Endothelial cell of umbilical vein (primary cell): ENCODE measurements around the gene TMEM92. TPM values are rescaled to one million over a fixed set of nuclear protein-coding genes. Genes with fewer than 3 reads are reported as not detected.

Source experiments
- BruUV-seq: library from RNA; stranded (reverse); fragments of 400-500 nt; replicated peaks from 2 replicates; lab custom pipeline; 2021; lab: Mats Ljungman, UMichigan
- CTCF ChIA-PET: fragments of 300-600, 350-600 bp; sonication (Branson Sonifier 250); formaldehyde crosslinking; loops from one replicate; lab custom pipeline; 2021; ENCODE audit warnings: antibody characterized with exemption, inconsistent platforms; lab: Charles Lee
- POLR2A ChIA-PET: fragments of 300-600, 350-600 bp; sonication (Branson Sonifier 250); formaldehyde crosslinking; loops from one replicate; lab custom pipeline; 2021; ENCODE audit warnings: antibody characterized with exemption, inconsistent platforms; lab: Charles Lee
- DNase-seq: peaks from one replicate; pipeline ENCODE4 v3.0.0-alpha.2; 2011; ENCODE audit warnings: low read depth, low spot score
- FAIRE-seq: peaks from 2 replicates; lab custom pipeline; 2011; peaks lifted over from hg19 to GRCh38; lab: Jason Lieb, UNC
- H2AFZ ChIP-seq: 2 replicates; pipeline ENCODE4 v1.6.0; 2012; ENCODE audit warnings: low read depth, low read length, control low read depth, inconsistent platforms
- H3K27ac ChIP-seq: 2 replicates; pipeline ENCODE4 v1.5.1; 2011; ENCODE audit warnings: low read depth, mild to moderate bottlenecking, control low read depth, low read length, moderate library complexity; ENCODE audit not compliant: insufficient read depth
- H3K27me3 ChIP-seq, 2 experiments: 2 replicates each; pipeline versions ENCODE4 v1.6.0 to v1.6.1; 2011; ENCODE audit warnings: low read length in 2 of 2, mixed read lengths in 1 of 2; ENCODE audit not compliant: control insufficient read depth in 2 of 2, insufficient read depth in 2 of 2
- H3K36me3 ChIP-seq, 2 experiments: 2 replicates in 1 of 2; 3 replicates in 1 of 2; pipeline ENCODE4 v1.5.1; 2011; ENCODE audit warnings: low read length in 2 of 2, mild to moderate bottlenecking in 1 of 2, moderate library complexity in 1 of 2; ENCODE audit not compliant: control insufficient read depth in 2 of 2, insufficient read depth in 2 of 2; ENCODE audit errors: extremely low read depth in 1 of 2
- H3K4me1 ChIP-seq: 3 replicates; pipeline ENCODE4 v1.5.1; 2011; ENCODE audit warnings: mild to moderate bottlenecking, low read length; ENCODE audit not compliant: control insufficient read depth, insufficient read depth; ENCODE audit errors: extremely low read depth
- H3K4me2 ChIP-seq: 2 replicates; pipeline ENCODE4 v1.6.1; 2011; ENCODE audit warnings: low read length, control low read depth, mixed read lengths; ENCODE audit not compliant: insufficient read depth
- H3K4me3 ChIP-seq, 3 experiments: fragments of 200-600 bp in 1 of 3; sonication (generic), shearing (Covaris generic) in 1 of 3; replicated peaks in 1 of 3; 2 replicates each; pipeline ENCODE4 v1.5.1; 2011 to 2016; ENCODE audit warnings: control low read depth in 3 of 3, low read length in 3 of 3, mild to moderate bottlenecking in 2 of 3, inconsistent platforms in 1 of 3, low read depth in 1 of 3, moderate library complexity in 1 of 3; ENCODE audit not compliant: insufficient read depth in 1 of 3
- H3K79me2 ChIP-seq: 2 replicates; pipeline ENCODE4 v1.6.0; 2012; ENCODE audit warnings: low read length, inconsistent platforms; ENCODE audit not compliant: control insufficient read depth, insufficient read depth
- H3K9ac ChIP-seq: replicated peaks from 2 replicates; pipeline ENCODE3; 2011; ENCODE audit warnings: low read length, control low read depth; ENCODE audit not compliant: insufficient read depth; ENCODE audit errors: extremely low read depth
- H3K9me1 ChIP-seq: replicated peaks from 3 replicates; pipeline ENCODE4 v1.6.0; 2011; ENCODE audit warnings: mild to moderate bottlenecking, low read length; ENCODE audit not compliant: control insufficient read depth, insufficient read depth; ENCODE audit errors: extremely low read depth
- H3K9me3 ChIP-seq: replicated peaks from 2 replicates; pipeline ENCODE4 v1.5.1; 2012; ENCODE audit warnings: low read length, inconsistent platforms; ENCODE audit not compliant: control insufficient read depth, insufficient read depth
- H4K20me1 ChIP-seq: replicated peaks from 2 replicates; pipeline ENCODE3; 2011; ENCODE audit warnings: mild to moderate bottlenecking, low read length; ENCODE audit not compliant: control insufficient read depth, insufficient read depth; ENCODE audit errors: extremely low read depth
- CTCF ChIP-seq, 2 donors: IDR thresholded peaks; 1 replicate in 1 of 2; 2 replicates in 1 of 2; pipeline ENCODE4 v1.5.1; 2011; ENCODE audit warnings: low read length in 2 of 2, mild to moderate bottlenecking in 2 of 2, moderate library complexity in 2 of 2, control low read depth in 1 of 2, inconsistent platforms in 1 of 2, low read depth in 1 of 2; ENCODE audit not compliant: insufficient read depth in 1 of 2; ENCODE audit errors: extremely low read depth in 1 of 2
- FOS ChIP-seq: IDR thresholded peaks from 2 replicates; pipeline ENCODE4 v1.6.1; 2011; ENCODE audit warnings: mild to moderate bottlenecking, low read length, moderate library complexity, borderline replicate concordance; ENCODE audit not compliant: insufficient read depth
- GATA2 ChIP-seq: IDR thresholded peaks from 2 replicates; pipeline ENCODE4 v1.7.0; 2011; ENCODE audit warnings: low read depth, mild to moderate bottlenecking, moderate library complexity, mixed read lengths, low read length; ENCODE audit not compliant: insufficient read length, insufficient read depth
- MAX ChIP-seq: IDR thresholded peaks from 2 replicates; pipeline ENCODE4 v1.6.1; 2011; ENCODE audit not compliant: insufficient read depth, insufficient read length
- MYC ChIP-seq: IDR thresholded peaks from one replicate; pipeline ENCODE4 v1.6.1; 2011; ENCODE audit warnings: mild to moderate bottlenecking, low read depth, low read length
- dilution Hi-C: fragments of 300-500 bp; cut with MboI; formaldehyde crosslinking; loops from one replicate; pipeline ENCODE4 v1.15.0; 2019; ENCODE audit warnings: low sequenced_read_pairs; ENCODE audit not compliant: extremely low pct_ligation_motif_present
- intact Hi-C: fragments of 100-400 bp; cut with micrococcal nuclease; formaldehyde crosslinking; loops from one replicate; pipeline ENCODE4 v1.10.0; 2022
- polyA plus RNA-seq, 4 experiments: library from polyadenylated mRNA; depleted of rRNA in 3 of 4; stranded (reverse) in 3 of 4; unstranded in 1 of 4; fragments of >200 nt; gene quantifications; 2 replicates each; pipeline versions ENCODE4 v1.2.1 to v1.2.3, GENCODE V29; 2011 to 2012; ENCODE audit warnings: missing spikeins in 1 of 4
- total RNA-seq: library from RNA; stranded (reverse); gene quantifications from 2 replicates; pipeline ENCODE4 v1.2.3, GENCODE V29; 2021

TMEM92 gene
- total and polyA plus RNA-seq, 2 donors (not counting 3 experiments of a cell fraction or from before 2014, with no cell fraction given), result 0.03 TPM; not detected in 1

- DNase-seq (no peak), FAIRE-seq (no peak)
- dilution Hi-C loops, result no loop called here
- H3K4me1 ChIP-seq, result peaks cover 10% of the 10 kb centered on the region
- ChIA-PET POLR2A (interaction anchor here (0.6 kb wide), 1 partner anchor 77 kb away, joined by 8 read pairs; no protein-coding TSS in a partner anchor), CTCF (interaction anchor here (0.6 to 4.0 kb wide), 7 partner anchors 15 to 107 kb away, joined by 3 to 27 read pairs (median 3); partner anchors contain the start of gene COL1A1)
- no peak overlapping the region for H3K4me3 ChIP-seq
- no peak overlapping the region for H3K4me2 ChIP-seq
- peaks cover 3 to 6% of the 10 kb centered on the region in 2 experiments for H3K27me3 ChIP-seq
- H3K79me2 ChIP-seq, result no peaks in the 10 kb centered on the region
- no peaks in the 10 kb centered on the region for H3K9me3 ChIP-seq
- no peak overlapping the region for H2AFZ ChIP-seq
- no peaks in the 10 kb centered on the region for H4K20me1 ChIP-seq
- TF ChIP-seq GATA2, result no peak
- TF ChIP-seq MAX, result no peak
- TF ChIP-seq FOS, result no peak
- no peak for TF ChIP-seq CTCF (IDR thresholded peaks at IDR 0.05; ENCODE audit: extremely low read depth in 1 of 2, insufficient read depth in 1 of 2, low read depth in 1 of 2, low read length in 2 of 2)
- no peak for TF ChIP-seq MYC
- H3K36me3 ChIP-seq, result no peaks in the 10 kb centered on the region
- intact Hi-C loops, result no loop called here
- H3K9ac ChIP-seq, result no peak overlapping the region
- no peak overlapping the region for H3K27ac ChIP-seq
- BruUV-seq, result no TSS peak
- no peaks in the 10 kb centered on the region for H3K9me1 ChIP-seq
Measured at GRCh38 chr17:50276588-50277356, 2.5 kb downstream of the TMEM92 start.
